ENCODE data around the gene FLOT1.

The FLOT1 gene

DNA sequence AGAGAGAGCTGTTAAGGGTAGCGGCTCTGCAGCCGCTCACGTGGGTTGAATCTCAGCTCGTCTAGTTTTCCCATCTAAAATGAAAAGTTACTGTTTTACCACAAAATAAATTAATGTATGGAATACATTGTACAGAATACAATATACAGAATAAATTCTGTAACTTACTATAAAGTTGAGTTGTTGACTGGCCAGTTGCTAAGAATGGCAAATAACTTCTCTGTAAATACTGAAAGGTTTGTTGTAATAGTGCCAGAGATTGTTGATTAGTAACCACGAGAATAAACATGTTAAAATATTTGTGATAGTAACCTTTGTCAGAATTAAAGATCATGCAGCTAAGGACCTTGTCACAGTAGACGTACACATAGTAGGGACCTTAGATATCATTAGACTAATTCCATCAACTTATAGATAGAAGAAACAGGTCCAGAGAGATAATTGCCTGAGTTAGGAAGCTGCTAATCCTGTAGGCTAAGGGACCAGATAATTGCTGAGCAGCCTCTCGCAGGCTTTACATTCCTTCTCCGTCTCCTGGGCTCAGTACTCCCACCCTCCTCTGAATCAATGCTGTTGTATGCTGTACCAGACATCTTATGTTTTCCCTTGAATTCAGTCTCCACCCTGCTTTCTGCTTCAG is 51.2 kb downstream of the FLOT1 start:
- no peak for DNase-seq

DNA sequence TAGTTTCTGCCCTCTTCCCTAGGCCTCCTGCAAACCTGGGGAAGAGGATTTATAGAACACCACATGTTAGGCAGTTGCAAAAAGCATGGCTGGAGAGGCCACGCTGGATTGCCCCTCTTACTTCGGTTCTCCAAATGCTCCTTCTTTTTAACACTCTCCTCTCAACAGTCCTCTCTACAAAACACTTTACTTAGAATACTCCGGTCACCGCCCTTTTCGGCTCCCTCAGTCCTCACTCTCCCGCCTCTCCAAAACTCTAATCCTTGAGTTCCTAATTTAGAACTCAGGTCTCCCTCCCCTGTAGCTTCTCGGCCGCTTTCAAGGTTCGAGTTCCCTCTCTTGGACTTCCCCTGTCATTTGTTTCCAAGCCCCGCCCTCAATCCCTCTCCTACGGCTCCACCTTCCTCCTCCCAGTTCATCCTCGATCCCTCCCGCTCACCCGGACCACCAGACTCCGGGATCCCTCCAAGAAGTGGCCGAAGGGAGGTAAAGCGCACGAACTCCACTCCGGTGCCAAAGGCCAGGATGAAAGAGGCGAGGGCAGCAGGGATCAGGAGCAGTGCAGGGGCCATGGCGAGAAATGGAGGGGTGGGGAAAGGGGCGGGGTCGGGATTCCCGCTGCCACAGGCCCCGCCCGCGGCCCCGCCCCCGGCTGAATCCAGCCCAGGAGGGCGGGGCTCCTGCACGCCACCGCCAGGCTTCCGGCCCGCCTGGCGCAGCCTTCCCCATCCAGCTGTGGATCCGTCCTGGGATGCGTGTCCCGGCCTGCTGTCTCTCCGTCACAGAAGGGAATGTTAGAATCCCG is 51.9 kb downstream of the FLOT1 start, which contains the start of gene NRM:
TSS of gene NRM (minus strand) at position 582 of the 805 bp plus-strand sequence. CDS start at position 572, 10 bp downstream.
- peak; percentile 74 for DNase-seq

DNA sequence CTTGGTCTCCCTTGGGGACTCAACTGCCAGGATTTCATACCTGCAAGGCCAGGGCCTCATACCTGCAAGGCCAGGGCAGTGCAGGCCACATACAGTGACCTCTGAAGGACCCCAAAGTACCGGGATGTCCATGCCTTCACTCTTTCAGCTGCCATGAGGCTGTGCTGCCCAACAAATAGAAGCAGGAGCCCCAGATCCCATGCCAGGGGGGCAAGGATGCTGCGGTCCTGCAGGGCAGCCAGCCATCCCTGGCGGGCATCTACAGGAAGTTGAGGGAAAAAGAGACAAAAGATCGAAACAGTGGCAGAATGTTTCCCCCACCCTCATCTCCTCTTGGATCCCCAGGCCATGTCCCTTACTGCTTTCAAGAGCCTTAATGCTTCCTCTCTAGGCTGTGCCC is 52.5 kb downstream of the FLOT1 start:
- DNase-seq = no peak

DNA sequence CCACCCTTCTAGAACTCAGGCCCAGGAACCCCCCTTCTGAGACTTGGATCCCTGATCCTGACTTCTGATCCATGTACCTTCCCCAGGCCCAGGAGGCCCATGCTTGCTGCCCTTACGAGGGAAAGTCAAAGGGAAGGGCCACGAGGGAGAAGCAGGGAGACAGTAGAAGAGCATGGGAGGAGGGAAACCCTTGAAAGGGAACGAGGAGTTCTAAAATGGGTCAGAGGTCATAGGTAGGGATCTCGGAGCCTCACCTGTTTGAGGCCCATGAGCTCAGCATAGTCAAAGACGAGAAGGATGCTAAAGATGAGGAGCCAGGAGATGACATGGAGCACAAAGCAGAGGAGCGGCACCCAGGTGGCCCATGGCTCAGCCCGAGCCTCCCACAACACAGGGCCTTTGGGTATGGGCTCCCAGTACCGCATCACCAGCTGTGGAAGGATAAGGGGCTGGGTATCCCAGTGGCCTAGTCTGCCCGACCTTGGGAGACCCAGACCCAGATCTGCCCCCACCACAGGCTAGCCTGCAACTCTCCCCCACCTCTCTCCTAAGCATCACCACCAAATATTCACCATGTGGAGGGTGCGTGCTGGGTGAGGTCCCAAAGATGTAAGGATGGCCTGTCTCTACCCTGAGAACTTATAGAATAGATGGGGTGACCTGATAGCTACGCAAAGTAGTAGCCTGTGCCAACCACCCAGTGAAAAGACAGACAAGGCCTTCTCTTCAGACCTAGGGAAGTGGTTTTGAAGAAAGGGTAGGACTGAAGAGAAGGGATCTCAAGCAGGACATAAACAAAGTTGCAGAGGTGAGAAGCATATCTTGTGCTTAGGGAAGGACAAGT is 53.2 kb downstream of the FLOT1 start:
- DNase-seq = no peak

DNA sequence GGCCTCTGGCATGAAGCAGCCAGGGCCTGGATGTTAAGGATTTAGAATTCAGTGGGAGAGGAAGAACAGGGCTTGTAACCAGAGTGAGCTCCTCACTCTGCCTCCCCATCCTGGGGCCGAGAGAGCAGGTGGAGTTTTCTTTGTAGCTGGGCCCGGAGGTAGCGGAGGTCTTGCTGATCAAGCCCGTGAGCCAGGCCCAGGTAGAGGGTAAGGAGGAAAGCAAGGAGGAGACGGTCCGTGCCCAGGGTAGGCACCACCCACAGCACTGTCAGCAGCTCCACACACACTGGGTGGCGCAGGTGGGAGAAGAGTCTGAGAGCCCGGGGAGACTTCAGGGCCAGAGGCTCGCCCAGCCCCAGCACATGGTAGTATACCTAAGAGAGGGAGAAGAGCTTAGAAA is 53.9 kb downstream of the FLOT1 start:
- no peak for DNase-seq

DNA sequence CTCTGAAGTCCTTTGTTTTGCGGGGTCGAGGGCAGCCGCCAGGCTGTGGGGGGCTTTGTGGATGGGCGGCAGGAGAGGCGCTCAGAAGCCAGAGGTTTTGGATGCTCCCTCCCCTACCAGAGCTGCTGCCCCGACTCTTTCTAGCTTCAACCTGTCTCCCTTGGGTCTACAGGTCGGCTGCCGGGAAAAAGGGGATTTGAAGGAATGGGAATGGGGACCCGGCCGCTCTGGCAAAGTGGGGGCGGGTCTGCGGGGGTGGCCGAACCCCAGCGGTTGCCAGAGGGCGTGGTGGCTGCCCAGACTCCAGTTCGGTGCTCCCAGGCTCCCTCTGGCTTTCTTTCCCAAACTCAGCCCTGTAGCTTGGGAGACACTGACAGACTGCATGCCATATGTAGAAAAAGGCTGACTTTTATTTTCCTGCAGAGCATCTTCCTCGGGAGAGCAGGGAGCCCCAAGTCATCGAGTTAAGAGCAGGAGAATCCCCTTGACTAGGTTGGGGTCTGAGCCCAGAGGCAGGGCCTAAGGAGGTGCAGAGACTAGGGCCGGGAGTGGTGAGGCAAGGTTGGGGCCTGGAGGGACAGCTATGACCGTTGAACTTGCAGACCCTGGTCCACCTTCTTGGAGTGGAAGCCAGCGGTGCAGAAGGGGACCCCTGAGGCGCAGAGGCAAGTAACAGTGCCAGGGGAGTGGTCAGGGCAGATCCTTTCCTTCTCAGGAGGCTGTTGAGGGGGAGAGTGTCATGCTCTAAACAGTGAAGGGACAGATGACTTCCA is 54.6 kb downstream of the FLOT1 start:
- no peak for DNase-seq

DNA sequence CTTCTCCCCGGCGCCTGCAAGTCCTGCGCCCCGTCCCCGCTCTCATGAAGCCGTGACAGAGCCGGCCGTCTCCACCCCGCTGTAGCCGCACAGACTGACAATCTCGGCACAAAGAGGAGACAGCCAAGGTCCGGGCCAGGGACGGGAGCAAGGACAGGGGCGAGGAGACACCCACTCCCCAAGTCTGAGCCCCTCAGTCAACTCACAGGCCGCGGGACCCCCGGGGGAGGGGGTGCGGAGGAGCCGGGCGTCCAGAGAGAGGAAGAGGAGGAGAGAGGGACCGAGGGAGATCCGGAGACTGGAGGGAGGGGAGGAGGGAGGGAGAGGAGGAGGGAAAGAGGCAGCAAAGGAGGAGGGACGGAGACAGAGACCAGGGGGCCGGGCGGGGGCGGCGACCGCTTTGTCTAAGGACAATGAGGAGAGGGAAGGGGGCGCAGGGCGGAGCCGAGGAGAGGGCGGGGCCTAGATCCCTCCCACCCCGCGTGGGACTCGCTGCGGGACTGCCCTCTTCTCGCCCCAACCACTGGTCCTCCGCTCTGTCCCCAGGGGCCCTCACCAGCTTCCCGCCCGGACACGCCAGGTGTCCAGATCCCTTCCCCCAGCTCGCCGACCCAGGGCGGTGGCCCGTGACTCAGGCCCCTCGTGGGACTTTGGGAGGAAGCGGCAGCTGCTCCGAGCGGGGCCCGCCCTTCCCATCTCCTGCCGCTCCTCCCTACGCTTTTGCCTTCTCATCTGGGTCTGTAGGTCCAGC is 55.4 kb downstream of the FLOT1 start:
- DNase-seq = peak; percentile 89

DNA sequence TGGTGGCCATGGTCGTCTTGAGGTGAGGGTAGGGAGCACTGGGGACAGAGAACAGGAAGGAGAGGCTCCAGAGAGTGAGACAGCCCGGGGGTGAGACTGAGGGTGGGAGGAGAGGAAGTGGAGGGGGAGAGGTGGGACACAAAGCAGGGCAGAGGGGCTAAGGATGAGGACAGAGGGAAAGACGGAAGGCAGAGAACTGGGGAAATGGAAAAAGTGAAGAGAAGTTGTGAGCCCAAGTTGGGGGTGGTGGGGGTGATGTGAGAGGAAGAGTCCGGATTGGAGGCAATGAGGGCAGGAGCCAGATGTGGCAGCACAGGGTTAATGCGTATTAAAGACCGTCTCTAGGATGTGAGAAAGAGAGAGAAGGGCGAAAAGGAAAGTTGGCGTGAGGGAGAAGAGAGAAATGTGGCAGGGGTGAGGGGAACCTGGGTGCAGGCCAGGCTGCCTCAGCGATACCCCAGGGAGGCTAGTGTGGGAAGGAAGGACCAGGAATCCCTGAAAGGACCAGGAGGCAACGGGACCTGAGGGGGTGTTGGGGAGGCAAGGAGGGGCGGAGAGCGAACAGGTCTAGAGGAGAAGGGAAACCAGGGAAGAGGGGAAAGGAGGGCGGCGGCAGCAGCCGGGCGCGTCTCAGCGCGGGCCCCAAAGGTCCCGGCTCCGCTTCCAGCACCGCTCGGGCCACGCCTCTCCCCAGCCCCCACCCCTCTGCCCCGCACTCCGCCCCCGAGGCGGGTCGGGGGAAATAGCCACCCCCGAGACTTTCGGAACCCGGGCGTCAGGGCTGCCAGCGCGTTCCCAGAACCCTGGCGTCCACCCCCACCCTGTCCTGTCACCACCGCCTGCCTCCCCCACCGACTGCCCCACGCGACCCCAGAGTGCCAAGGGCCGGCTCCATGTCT is 56.2 kb downstream of the FLOT1 start, which contains the start of gene PPP1R18:
TSS of gene PPP1R18 (minus strand) at position 637 of the 899 bp plus-strand sequence. CDS start at position 10, 627 bp downstream.
- peak; percentile 62 for DNase-seq

DNA sequence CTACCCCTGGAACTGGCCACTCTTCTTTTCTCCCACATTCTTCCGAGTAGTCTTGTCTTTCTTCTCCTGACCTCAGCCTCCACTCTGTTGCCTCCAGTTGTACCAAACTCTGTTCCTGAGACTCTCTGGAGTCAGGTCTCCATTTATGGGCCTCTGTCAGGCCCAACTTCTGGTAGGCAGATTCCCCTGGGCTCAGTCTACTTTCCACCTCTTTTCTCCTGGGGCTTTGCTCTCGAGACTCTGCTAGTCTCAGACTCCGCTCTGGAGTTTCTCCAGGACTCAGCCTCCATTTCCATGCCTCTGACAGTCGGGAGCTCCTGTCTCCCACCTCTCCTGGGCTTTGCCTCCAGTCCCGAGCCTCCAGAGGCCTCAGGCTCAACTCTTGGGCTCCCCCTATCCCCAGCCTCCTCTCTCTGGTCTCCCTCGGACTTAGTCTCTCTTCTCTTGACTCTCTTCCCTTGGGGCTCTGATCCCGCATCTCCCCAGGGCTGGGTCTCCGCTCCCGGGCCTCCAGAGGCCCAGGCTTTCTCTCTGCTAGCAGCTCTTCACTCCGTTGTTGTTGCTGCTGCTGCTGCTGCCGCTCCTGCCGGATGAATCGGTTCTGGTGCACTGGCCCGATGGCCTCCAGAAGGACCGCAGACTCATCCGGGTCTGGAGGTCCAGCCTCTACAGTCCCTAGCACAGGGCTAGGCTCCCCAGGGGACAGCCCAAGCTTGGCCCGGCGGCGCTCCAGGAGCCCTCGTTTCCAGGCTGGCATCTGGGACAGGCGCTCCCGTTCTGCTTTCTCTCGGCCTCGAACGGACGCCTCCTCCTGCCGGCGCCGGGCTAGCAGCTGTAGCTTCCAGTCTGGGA is 57.1 kb downstream of the FLOT1 start:
- DNase-seq = no peak

DNA sequence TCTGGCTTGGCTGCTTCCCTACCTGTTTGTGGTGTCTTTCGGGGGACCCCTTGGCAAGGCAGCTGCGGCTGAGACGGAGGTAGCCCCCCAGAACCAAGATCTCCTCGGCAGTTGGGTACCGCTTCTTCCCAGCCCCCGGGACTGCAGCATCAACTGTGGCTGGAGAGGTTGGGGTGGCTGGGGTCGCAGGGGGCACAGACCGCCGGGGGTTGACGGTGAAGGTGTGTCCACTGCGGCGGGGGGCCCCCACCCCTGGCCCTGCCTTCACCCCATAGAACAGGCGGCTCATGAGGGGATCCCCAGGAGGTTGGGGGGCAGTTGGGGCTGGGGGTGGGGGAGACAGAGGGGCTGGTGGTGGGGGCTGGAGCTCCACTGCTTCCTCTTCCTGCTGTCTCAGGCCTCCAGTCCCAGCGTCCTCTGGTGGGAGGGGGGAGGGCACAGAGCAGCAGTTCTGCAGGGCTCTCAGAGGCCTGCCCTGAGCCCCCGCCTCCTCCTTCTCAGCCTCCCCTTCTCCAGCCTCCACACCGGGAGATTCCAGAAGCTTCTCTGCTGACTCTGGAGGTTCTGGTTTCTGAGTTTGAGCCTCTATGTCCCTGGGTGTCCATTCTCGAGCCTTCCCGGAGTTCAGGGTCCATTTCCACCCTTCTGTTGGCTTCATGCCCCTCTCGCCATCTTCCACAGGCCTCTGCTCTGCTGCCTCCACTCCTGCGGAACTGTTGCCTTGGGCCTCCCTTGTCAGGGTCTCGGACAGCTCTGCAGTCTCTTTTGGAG is 57.9 kb downstream of the FLOT1 start:
- peak; percentile 79 for DNase-seq

DNA sequence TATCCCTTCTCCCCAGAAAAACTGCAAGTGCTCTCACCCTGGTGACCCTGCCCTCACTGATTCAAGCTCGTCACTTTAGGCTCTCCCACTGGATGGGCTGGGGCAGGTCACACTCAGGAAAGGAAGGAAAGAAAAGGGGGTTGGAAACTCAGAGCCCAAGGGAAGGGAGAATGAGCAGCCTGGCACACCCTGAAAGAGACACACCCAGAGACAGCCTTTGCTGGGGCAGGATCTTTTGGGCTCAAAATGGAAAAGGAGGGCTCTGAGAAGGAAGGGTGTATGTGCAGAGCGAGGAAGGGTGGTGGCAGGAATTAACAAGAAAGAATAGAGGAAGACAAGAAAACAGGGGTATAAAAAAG is 58.5 kb downstream of the FLOT1 start:
- DNase-seq = no peak

DNA sequence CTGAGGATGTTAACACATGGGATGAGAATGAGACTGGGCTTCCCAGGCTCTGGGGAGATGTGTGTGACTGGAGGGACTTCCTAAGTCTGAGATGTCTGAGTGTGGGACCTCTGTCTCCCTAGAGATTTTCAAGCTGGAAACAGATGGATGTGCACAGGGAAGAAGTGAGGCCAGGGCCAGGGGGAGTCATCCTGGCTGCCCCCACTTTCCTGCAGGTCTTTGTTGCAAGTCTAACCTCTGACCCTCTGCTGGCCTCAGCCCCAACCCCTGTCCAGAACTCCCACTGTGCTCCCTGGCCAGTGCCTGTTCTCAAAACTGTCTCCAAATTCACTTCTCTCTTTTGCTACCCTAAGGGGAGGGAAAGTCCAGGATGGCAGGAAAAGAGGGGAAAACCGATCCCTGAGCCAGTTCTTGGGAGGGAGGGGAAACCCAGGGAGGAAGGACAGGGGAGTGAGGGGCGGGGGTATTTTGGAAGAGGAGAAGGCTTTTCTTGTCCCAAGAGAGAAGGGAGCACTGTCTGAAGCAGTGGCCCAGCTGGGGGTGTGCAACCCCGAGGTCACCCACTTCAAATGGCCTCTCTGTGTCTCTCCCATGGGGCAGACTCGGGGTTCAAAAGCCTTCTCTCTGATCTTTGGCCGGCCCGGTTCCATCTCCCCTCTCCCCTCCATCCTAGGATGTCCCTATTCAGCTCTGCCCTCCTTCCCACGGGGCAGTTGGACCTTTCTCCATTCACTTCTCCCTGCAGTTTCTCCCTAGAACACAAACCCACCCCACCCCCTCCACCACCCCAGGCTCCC is 59.1 kb downstream of the FLOT1 start:
- DNase-seq = no peak

DNA sequence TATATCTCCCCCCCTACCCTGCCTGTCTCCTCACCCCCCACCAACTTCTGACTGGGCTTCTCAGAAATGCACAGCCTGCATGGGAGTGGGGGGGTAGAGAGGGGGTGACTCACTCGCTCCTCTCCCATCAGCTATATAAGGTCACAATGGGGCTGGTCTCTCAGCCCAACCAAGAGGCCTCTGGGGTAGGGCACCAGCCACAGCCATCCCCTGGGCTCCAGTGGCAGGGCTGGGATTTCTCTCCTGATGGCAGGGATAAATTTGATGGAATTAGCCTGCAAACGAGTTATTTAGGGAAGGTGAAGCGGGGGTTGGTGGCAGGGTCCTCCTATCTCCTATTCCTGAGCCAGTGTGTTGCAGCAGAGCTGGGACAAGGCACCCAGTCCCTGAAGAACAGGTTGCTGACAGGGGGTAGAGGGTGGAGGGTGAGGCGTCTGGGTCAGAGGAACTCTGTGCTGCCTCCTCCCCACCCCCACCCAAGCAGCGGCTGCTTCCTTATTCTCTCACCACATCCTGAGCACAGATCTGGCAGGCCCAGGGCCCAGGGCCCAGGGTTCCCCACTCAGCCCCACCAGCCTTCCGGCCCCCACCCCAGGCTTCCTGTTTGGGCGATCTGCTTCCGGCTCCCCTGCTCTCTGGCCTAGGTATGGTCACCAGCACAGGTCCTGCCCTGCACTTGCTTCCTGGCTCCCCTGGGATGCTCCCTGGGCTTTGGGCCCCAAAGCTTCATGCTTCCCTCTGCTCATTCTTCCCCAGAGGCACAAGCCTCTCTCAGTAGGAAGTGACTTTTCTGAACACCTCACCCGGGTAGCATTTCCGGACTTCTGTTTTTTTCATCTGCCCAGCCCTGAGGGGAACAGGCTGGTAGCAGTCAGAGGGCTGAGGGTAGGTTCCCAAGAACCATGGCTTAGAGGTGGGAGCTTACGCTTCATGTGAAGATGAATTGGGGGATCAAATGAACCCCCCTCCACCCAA is 60.1 kb downstream of the FLOT1 start:
- peak; percentile 99 for DNase-seq

DNA sequence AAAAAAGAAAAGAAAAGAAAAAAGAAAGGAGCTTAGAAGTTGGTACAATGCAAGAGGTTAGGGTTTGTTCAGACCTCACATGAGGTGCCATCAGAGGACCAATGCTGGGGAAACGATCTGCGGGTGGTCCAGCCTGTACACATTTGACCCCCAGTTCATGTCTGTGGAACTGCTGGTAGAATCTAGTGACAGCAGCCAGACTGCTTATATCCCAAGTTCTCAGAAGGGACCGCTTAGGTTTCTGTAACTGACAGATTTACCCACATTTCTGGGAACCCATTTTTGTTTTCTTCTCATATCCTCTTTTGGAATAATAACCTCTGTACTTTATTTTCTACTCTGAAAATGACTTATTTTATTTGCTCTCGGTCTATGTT is 60.7 kb downstream of the FLOT1 start:
- no peak for DNase-seq

DNA sequence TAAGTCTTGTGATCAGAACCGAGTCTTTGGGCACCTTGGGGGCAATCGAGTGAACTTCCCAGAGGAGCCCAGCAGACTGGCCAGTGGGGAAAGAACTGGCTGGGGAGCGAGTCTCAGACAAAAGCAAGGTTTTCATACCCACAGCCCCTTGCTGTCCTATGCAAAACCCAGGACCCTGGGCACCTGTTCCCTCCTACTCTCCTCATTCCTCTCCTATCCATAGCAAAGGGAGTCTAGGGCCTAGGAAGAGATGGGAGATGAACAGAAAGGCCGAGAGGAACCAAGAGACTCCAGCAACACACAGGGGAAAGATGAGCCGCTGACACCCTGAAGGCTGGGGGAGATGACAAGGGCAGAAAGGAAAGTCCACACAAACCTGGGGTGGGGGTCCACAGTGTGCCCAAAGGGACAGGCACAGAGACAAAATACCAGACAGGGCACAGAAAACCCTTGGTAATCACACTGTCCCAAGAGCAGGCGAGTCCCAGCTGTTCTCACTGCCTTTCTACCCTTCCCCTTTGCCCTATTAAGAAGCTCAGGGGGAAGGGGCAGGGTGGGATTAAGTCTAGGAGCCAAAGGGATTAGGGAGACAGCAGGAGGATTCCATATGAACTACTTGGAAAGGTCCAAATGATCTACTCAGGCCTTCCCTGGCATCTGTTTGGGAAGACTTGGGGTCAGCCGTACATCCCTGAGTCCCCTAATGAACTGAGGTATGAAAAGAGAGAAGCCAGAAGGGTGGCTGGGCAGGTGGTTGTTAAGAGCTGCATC is 62.5 kb downstream of the FLOT1 start:
- DNase-seq = no peak
